Stimulated activated CD8-positive, alpha-beta memory T cell treated with anti-CD3 and anti-CD28 coated beads, Interleukin-4, amount 100 ng/mL, for 1 hour (primary cell): ENCODE measurements around the gene M1AP.
A peak's percentile ranks its signal among the peaks of the same experiment; 100 is the strongest.
"Not testable (repeated sequence)": the region's sequence is repeated elsewhere in the genome, so short reads cannot be mapped to it uniquely, and the experiment has no call there.

Source experiments
- DNase-seq, 2 donors: peaks; one replicate each; pipeline ENCODE4 v3.0.0-alpha.2; 2020; ENCODE audit warnings: low read depth in 2 of 2, low spot score in 1 of 2

M1AP gene

DNA sequence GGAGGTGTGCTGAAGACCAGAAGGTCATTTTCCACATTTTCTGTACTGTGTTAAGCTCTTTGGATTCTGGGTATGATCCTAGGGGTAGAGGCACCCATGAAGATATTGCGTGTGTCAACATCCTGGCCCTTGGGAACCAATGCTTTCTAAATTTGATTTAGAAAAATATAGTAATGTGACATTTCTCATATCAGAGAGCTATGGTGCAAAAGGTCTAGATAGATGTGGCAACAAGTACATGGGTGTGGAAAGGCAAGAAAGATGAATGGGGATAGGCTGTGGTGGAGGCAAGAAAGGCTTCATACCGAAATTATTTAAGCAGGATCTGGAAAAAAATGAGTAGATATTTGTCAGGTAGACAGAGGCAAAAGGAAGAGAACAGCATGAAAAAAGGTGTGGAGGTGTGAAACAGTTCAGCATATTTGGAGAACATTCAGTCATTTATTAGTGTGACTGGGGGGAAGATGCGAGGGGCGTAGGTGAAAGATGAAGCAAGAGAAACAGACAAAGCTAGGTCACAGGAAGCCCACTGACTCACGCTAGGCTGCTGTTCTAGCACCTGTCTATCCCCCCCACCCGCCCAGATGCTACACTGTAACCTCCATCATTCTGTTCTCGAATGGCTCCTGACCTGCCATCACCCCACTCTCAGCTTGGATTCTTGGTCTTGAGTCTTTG is 81.9 kb downstream of the M1AP start:
- DNase-seq = no peak

DNA sequence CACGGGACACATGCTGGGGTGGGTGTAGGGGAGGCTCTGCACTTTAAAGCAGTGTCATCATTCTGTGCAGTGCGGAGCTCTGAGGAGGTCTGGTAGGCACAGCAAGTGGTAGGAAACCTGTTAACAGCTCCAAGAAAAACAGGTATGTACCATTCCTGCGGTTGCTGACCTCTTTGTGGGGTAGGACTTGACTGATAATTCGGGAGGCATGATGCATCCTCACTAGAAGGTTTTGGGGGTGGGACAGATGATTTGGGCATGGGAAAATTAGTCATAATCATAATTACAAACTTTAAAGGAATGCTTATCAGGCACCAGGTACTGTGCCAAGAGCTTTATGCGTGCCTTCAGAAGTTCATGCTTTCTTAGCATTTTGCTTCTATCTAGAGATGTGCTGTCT is 83.9 kb downstream of the M1AP start:
- DNase-seq = no peak

DNA sequence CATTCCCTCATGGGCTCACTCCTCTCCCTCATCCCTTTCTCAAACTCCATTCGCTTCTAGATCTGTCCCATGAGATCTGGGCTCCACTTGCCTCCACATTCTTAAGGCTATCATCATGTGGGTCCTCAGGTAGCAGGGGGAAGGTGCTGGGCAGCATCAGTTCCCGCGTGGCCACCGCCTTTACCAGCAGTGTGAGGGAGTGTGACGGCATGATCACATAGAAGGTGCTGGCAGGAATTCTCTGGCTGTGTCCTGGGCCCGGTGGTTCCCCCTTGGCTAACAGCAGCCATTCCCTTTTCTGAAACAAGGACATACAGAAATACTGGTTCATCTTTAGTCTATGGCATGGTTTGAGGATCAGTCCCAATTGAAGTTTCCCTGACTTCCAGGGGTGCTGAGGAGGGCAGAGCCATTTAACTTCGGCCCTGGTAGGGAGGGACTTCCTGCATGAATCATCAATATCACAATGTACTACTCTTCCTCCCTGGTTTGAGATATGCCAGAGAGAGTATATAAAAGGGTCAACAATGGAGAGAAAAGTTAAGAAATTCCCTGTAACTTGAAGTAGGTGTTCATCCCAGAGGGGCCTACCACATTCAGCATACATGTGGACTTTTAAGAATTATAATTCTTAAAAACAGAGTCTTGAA is 85.9 kb downstream of the M1AP start:
- DNase-seq = no peak

DNA sequence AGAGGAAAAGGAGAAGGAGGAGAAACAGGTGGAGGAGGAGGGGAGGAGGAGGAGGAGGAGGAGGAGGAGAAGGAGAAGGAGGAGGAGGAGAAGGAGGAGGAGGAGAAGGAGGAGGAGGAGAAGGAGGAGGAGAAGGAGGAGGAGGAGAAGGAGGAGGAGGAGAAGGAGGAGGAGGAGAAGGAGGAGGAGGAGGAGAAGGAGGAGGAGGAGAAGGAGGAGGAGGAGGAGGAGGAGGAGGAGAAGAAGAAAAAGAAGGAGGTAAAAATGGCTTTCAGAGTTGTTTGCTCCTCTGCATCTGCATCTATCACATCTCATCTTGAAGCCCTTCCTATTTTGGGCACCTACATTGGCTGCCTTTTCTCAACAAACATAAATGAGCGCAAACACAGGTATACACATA is 87.1 kb downstream of the M1AP start:
- DNase-seq = not testable (repeated sequence)

DNA sequence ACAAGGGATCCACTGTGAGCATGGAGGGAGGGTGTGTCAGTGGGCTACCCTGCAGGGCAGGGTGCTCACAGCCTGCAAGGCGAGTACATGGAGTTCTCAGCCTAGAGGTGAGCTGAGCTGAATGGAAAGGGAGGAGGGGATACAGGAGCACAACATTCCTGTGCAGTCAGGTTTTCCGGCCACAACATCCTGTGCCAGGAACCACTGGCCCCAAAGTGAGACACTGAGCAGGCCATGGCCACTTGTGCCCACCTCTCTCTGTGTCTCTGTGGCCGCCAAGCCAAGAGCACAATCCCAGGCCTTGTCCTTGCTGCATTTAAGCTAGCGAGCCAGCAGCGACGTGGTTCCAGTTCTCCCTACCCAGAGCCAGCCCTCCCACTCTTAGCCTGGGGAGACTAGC is 87.5 kb downstream of the M1AP start:
- no peak for DNase-seq

DNA sequence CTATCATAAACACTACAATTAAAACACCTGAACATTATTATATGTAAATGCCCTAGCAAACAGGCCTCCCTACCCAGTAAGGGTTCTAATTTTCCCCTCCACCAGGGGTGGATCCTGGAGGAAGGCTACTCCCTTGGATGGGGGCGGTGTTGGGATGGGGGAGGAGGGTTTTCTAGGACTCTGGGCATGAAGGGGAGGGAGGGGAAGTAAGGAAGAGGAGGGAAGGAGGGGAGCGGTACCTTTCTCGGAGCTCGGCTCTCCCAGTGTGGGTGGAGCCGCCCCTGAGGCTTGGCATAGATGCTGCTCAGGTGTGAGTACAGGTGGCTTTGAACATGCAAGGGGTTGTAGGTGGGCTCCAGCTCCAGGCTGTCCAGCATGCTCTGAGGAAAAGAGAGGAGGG is 88.2 kb downstream of the M1AP start:
- DNase-seq = no peak

DNA sequence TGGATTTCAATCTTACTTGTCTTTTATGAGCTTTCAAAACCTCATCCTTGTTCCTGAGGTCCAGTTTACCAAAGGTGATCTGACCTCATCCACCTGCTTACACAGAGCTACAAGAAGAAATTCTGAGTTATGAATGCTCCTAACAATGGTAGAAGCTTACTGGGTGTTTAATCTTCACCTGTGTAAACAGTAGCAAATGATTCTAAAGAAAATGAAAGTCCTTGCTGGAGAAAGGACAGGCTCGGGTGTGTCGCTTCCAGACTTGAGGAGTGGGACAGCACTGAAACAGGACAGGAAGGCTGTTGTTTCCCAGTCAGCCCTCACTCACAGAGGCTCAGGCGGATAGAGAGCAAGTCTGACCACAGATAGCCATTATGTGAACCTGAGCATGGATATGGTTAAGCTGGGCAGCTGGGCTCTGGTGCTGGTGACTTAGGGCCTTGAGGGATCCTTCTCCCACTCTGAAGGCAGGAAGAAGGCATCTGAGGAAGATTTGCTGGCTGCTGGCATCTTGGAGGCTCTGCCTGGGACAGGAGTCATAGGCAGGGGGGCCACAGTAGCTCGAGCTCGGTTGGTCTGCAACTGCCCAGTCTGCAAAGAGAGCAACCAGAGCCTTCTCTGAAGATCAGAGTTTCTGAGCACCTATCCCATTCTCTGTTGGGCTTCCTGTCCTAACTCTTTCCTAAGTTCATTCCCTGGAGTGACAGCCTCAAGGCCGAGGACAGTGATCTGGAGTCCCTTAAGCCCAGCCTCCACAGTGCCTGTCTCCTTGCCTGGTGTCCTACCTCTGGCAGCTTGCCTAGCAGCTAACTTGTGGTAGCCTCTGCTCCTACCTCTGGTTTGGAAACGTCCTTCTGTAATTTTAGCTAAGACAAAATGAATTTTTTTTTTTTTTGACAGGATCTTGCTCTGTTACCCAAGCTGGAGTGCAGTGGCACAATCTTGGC is 89.6 kb downstream of the M1AP start:
- no peak for DNase-seq

DNA sequence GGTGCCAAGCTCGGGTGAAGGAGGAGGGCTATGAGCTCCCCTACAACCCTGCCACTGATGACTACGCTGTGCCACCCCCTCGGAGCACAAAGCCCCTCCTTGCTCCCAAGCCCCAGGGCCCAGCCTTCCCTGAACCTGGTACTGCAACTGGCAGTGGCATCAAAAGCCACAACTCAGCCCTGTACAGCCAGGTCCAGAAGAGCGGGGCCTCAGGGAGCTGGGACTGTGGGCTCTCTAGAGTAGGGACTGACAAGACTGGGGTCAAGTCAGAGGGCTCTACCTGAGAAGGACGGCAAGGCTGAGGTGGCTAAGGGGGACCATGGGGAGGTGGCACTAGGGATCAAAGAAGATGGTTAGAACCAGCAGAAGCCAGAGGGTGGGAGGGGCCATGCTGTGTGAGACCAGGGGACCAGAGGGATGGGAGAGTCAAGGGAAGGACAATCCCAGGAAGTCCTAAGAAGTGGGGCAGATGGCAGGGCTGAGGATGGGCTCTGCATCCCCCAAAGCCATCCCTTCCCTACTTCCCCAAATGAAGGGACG is 91.2 kb downstream of the M1AP start:
- no peak for DNase-seq

DNA sequence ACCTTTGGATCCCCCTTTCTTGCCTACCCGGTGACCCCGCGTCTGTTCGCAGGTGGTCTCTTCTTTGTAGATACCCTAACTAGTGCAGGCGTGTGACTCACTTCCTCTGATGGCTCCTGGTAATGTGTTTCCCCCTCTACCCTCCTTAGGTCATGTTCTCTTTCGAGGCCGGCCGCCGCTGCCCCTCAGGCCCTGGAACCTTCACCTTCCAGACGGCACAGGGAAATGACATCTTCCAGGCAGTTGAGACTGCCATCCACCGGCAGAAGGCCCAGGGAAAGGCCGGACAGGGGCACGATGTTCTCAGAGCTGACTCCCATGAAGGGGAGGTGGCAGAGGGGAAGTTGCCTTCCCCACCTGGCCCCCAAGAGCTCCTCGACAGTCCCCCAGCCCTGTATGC is 92.0 kb downstream of the M1AP start:
- no peak for DNase-seq

DNA sequence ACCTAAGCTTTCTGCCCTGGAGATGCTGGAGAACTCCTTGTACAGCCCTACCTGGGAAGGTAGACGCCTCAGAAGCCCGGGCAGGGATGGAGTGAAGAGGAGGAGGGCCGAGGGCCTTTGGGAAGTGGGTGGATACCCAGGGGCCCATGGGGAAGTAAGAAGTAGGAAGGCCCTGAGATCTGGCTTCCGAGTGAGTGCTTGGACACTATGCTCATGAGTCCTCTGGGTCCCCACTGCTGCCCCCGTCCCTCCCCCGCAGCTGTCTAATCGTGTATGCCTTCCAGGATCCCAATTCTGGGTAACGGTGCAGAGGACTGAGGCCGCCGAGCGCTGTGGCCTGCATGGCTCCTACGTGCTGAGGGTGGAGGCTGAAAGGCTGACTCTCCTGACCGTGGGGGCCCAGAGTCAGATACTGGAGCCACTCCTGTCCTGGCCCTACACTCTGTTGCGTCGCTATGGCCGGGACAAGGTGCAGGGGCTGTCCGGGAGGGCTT is 92.5 kb downstream of the M1AP start:
- no peak for DNase-seq

DNA sequence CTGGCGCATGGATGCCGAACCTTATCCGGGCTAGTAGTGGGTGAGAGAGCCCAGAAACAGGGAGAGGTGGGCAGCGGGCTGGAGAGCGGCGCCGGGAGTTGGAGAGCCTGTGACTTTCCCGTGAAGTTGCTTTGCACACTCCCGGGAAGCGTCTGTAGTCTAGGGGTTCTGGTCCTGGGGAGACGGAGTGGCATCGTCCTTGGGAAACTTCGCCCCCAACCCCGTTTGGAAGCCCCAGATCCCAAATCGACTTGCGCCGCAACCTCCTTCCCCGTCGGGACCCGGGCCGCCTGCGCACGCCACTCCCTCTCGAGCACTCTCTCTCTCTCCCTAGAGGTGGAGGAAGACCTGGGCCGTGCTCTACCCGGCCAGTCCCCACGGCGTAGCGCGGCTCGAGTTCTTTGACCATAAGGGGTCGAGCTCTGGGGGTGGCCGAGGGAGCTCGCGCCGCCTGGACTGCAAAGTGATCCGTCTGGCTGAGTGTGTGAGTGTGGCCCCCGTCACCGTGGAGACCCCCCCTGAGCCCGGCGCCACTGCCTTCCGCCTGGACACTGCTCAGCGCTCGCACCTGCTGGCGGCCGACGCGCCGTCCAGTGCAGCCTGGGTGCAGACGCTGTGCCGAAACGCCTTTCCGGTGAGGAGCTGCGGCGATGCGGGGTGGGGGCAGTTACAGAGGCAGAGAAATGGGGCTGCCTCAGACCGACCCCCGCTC is 93.2 kb downstream of the M1AP start:
- peak in 1 of 2 donors; percentile 11 for DNase-seq

DNA sequence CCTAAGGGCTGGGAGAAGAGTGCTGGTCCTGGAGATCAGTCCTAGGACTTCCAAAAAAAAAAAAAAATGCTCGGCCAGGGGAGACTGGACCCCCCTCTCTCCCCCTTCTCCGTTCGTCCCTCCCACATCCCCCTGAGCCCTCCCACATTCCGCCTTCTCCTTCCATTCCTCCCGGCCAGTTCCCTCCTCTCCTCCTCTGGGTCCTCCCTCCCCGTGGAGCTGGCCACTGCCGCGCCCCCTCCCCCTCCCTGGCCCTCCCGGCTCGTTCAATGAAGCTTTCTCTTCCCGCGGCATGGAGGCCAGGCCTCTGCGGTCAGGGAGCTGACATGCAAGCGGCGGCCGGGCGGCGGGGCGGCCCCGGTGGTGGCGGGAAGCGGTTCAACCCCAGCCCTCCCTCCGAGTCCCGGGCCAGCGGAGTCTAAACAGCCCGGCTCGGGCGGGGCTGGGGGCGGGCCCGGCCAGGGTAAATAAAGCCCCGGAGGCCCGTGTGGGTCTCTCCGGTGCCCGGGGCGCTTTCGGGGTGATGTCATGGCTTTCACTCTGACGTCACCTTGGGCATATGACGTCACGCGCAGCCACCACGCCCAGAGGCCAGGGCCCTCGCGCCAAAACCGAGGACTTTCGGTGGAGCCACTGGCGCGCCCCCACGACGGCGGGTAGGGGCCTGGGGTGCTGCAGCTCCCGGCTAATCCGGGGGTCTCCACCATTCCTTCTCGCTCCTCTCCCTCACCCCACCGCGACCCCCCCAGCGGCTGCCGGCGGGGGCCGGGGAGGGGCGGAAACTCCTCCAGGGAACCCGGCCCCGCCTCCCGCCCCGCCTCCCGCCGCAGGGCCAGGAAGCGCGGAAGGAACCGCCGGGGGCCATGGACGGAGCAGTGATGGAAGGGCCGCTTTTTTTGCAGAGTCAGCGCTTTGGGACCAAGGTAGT is 94.0 kb downstream of the M1AP start, which contains the start of the genes DOK1 and LOXL3:
DOK1 (plus strand) TSS at position 829 of the 928 bp plus-strand sequence; CDS start at position 864, 35 bp downstream.
LOXL3 (minus strand) TSS at position 51 of the 928 bp plus-strand sequence. CDS start 1,308 bp downstream, outside the sequence.
- DNase-seq = peak; percentile 60 to 68

DNA sequence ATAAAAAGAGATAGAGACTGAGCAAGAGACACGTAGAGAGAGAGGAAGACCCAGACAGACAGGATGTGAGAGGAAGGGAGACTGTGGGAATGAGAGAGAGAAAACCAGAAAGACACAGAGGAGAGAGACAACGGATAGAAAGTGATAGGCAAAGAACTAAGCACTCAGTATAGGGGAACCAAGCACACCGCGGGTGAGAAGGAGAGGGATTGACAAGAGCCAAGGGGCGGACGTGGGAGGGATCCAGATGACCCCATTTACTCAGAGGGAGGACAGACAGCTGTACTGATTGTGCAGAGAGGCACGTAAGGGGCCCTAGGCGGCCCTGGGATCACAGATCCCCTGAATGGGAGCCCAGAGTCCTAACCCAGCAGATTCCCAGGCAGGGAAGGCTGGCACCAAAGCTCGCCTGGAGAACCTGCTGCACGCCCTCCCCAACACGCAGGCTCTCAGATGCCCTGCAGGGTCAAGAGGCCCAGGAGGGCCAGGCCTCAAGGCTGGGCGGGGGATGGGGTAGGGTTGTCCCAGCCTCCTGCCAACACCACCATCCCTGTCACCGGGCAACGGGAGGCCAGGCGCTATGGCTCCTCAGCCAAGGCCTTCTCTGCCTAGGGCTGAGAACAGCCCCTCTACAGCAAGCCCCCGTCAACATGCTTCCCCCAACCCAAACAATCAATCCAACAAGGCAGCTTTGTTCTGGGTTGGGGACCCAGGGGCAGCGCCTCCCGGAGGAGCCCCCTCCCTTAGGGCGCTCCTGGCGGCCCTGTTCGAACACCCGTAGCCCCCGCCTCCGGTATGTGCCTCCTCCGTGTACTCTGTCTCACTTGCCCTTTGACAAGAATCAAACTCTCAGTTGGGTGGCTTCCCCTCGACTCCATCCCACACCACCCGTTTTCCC is 95.0 kb downstream of the M1AP start:
- no peak for DNase-seq

DNA sequence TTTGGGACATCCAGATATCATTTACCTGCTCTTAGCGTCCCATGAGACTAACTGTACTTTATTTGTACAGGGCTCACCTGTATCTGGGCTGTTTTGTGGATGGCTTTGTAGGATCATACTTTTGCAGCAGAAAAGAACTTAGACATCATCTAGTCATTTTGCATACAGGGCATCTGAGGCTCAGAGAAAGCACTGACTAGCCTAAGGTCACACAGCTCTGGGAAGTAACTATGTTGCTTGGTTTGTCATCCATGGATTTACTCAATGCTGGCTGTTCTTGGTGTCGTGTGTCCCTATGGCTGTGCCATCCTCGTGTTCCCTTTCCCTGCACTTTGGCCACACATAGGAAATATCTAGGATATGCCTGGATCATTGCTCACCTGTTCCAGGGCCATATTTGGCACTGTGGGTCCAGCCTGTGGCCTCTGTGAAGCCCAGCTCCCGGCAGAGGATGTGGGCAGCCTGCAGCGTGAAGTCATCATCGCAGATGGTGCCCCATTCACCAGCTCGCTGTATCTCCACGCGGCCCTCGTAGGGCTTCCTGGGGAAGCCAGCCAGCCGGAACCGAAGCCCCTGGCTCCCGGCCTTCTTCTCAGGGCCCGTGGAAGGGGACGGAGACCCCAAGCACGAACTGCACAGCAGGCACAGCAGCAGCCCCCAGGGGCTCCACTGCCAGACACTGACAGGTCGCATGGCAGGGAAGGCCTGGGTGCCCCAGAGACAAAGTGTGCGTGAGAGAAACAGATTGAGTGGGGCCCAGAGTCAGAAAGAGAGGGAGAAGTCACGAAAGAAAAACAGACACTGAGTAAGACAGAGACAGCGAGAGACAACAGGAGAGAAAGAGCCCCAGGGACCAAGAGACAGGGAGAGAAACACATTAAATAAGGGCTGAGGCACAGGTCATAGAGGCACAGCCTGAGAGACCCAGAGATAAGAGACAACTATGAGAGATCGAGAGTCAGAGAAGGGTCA is 95.9 kb downstream of the M1AP start:
- DNase-seq = no peak

DNA sequence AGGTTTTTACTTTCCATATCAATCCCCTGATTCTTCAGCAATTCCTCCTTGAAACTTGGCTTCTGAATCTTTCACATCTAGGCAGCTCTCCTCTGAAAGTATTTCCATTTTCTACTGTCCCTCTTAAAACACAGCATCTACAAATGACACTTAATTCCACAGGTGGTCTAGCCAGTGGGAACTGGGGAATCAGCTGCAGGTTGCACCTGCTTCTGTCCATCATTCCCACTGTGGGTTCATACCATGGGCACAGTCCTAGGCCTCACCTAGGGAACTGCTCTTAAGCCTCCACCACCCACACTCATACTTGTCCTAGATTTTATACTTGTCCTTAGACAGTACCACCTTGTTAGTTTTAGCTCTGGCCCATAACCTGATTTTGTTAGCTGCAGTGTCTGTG is 96.6 kb downstream of the M1AP start:
- no peak for DNase-seq

DNA sequence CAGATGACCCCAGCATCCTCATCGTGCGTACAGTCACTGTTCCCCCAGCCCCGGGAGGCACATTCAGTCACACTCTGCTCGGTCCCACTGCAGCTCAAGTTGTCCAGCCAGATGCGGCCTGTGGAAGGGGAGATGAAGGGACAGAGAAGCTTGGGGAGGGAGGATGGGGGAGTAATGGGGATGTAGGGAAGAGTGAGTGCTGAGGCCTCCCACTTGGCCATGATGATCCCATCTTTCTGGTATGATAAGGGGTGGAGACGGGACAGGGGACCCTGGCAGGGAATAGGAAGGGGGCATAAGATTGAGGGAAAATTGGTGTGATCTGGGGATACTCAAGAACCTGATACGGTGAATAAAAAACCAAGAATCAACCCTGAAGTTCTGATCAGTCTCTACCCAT is 97.9 kb downstream of the M1AP start:
- no peak for DNase-seq
